ENCODE measurements around the gene CENPU. TPM values are rescaled to one million over a fixed set of nuclear protein-coding genes. Genes with fewer than 3 reads are reported as not detected.

The CENPU gene
- total RNA-seq, 1 donor from 2014 or later: 1.8 TPM

DNA sequence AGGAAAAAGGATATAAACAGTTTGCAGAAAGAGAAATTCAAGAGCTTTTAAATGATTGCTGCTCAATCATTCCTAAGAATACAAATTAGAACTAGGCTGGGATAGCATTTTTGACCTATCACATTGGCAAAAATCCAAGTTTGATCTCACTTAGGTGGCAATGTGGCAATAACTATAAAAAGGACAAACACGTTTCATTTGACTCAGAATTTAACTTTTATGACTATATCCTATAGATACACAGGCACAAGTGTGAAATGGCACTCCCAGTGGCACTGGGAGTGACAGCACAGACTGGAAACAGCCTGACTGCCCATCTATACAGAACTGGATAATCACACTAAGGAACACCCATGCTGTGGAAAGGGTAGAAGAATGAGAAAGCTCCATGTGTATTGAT lies 11.1 kb downstream of the CENPU start:
- no peak for DNase-seq (ENCODE audit: missing footprints)
- no peak for ATAC-seq
- intact Hi-C loops (cut with DNase I): no loop called here

DNA sequence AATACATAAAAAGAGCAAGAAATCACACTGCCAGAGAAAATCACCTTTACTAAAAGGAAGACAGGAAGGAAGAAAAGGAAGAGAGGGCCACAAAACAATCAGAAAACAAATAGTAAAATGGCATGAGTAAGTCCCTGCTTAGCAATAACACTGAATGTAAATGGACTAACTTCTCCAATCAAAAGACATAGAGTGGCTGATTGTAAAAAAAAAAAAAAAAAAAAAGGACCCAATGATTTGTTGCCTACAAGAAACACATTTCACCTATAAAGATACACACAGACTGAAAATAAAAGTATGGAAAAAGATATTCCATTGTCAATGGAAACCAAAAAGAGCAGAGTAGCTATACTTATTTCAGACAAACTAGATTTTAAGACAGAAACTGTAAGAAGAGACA lies 12.6 kb downstream of the CENPU start:
- no peak for DNase-seq (ENCODE audit: missing footprints)
- no peak for ATAC-seq
- intact Hi-C loops (cut with DNase I): no loop called here

DNA sequence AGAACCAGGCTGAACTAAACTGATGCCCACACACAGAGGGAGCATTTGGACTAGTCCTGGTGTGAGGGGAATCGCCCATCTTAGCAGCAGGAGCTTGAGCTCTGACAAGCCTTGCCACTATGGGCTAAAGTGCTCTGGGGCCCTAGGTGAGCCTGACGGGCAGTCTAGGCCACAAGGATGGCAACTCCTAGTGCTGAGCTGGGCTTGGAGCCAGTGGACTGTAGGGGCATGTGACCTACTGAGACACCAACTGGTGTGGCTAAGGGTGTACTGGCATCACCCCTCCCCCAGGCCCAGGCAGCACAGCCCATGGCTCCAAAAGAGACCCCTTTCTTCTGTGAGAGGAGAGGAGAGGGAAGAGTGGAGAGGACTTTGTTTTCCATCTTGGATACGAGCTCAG lies 14.5 kb downstream of the CENPU start:
- DNase-seq (ENCODE audit: missing footprints) (no peak), ATAC-seq (no peak)
- intact Hi-C loops (cut with DNase I): no loop called here

DNA sequence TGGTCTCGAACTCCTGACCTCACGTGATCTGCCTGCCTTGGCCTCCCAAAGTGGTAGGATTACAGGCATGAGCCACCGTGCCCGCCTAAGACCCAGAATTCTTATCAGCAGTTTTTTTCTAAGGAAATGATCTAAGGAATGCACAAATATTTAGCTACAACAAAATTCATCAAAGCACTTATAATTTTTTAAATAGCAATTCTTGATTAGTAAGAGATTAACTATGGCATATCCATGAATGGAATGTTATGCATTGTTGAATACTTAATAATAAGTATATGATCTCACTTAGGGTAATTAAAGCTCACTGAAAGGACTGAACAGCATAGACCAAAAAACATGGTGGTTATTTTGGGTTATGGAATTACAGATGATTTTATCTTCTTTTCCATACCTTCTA lies 18.4 kb downstream of the CENPU start:
- ATAC-seq: no peak
- intact Hi-C loops (cut with DNase I): no loop called here
- DNase-seq (ENCODE audit: missing footprints): no peak

DNA sequence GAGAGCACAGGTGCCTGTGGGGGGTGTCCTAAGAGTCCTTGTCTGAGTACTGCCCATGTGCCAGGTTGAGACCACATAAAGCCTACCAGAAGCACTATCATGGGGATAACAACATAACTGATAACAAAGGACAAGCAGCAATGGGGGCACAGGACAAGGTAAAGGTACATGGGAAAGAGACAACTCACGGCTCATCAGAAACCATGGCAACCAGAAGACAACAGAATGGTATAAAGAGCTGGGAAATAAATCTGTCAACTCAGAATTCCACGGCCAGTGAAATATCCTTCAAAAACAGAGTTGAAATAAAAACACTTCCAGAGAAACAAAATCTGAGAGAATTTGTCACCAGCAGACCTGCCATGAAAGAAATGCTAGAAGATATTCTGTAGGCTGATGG lies 20.0 kb downstream of the CENPU start:
- ATAC-seq (no peak), DNase-seq (ENCODE audit: missing footprints) (no peak)
- intact Hi-C loops (cut with DNase I): no loop called here

DNA sequence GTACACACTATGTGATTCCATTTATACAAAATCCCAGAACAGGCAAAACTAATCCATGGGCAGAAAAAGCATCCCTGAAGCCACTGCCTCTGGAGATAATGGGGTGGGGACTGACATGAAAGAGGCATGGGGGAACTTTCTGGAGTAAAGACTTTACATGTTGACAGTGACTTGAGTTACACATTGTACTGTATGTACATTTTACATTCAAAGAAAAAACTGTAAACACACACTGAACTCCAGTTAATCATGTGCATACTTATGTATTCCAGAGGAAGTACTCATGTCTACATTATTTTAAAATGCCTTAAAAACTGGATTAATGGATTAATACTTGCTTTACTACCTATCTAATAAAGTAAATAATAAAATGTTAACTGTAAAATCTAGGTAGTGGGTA lies 21.6 kb downstream of the CENPU start:
- DNase-seq (ENCODE audit: missing footprints) (no peak), ATAC-seq (no peak)
- intact Hi-C loops (cut with DNase I): no loop called here

DNA sequence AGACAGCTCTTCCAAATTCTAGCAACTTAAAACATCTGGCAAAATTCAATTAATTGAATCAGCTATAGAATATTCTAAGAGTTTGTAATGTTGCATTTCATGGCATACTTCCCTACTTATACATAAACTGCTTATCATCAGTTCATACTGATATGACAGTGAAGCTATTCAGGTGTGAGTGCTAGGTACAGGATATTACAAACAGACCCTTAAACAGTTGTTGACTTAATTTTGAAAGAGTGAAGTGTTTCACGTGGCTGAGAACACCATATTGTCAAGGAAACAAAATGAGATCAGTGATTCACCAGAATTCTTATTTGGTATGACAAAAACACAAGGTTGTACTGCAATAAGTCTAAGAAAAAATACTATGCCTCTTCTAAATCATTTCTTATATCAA lies 27.4 kb downstream of the CENPU start:
- DNase-seq (ENCODE audit: missing footprints) (no peak), ATAC-seq (no peak)
- intact Hi-C loops (cut with DNase I): no loop called here

DNA sequence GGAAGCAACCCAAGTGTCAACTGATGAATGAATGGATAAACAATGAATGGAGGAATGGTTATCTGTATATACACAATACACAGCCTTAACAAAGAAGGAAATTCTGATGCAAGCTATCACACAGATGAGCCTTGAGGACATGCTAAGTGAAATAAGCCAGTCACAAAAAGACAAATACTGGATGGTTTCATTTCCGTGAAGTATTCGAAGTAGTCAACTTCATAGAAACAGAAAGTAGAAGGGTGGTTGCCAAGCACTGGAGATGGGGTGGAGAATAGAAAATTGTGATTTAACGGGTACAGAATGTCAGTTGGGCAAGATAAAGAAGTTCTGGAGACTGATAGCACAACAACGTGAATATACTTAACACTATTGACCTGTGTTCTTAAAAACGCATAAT lies 28.2 kb downstream of the CENPU start:
- DNase-seq (ENCODE audit: missing footprints): no peak
- intact Hi-C loops (cut with DNase I): no loop called here

DNA sequence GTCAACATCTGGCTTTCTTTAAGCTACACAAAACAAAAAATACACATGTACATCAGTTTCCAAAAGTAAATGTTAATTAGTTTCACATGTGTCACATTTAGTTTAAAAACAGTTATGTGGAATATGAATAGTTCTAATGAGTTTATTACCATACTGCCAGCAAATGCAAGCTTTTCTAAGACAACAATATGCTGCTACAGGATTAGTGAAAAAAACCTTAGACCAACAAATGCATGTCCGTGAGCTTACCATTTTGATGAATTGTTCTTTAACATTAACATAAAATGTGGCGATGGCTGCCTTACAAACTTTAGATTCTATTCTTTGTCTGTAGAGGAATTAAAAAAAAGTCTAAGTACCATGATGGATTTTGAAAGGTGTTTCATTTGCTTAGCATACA lies 31.8 kb downstream of the CENPU start:
- ATAC-seq (no peak), DNase-seq (ENCODE audit: missing footprints) (no peak)
- intact Hi-C loops (cut with DNase I): no loop called here

More for the DNA sequence above, 28.2 kb downstream of the CENPU start:
- ATAC-seq: no peak

DNA sequence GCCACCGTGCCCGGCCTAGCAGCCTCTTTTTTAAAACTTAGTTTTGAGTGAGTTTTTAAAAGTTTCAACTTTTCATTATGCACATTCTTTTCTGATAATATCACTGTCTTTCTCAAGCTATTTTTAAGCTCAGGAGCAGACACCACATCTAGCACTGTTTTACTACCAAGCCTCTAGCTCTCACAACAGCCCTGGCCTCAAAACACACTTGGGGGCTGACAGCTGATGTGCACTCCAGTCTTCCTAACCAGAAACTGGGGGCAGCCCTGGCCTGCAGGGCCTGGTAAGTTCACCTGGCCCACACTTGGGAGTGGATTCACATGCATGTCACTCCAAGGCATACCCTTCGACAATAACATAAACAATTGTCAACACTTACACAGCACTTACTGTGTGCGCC lies 34.0 kb downstream of the CENPU start:
- DNase-seq (ENCODE audit: missing footprints) (no peak), ATAC-seq (no peak)
- intact Hi-C loops (cut with DNase I): no loop called here

DNA sequence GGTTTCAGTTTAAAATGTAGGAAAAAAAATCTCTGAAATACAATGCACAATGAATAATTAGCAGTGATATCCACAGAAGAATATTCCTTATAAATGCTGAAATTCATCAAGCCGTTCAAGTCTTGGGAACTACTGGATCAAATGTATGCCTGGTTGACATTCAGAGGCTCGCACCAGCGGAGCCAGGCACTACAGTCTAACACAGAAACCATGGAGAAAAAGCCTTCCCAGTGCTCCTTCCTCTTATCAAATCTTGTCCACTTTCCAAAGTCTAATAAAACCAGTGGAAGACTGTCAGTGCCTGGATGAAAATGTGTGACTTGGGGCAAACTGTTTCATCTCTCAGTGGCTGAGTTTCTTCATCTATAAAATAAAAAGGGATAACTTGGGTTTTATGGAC lies 35.9 kb downstream of the CENPU start:
- no peak for ATAC-seq
- no peak for DNase-seq (ENCODE audit: missing footprints)
- intact Hi-C loops (cut with DNase I): no loop called here

DNA sequence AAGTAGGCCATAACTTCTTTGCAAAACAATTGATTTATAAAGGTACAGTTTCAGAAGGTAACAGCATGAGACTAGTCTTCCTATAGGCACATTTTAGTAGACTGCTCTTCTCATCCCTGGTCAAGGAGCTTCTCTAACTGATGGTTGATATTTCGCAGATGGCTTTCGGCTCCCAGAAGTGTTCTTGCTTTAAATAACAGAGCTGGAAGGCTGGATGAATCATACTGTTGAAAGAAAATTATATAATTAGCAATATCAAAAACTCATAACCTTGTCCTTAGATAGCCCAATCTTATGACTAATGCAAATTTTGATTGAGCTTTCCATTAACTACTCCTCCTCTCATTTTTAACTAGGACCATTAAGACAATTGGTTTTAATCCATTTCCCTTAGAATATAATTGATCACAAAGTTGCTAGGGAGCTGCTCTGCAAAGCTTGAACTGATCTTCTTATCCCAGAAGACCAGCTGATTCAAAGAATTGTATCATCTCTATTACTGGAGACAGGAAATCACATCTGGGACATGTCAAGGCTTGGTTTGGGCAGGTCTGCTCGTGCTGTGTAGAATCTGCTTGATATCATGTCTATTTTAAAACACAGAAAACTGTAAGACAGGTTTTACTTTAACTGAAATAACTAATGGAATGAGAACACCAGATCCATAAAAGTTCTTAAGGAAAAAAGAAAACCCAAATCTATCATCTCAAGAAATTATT lies 38.6 kb downstream of the CENPU start:
- intact Hi-C loops (cut with DNase I): no loop called here
- DNase-seq (ENCODE audit: missing footprints): no peak

DNA sequence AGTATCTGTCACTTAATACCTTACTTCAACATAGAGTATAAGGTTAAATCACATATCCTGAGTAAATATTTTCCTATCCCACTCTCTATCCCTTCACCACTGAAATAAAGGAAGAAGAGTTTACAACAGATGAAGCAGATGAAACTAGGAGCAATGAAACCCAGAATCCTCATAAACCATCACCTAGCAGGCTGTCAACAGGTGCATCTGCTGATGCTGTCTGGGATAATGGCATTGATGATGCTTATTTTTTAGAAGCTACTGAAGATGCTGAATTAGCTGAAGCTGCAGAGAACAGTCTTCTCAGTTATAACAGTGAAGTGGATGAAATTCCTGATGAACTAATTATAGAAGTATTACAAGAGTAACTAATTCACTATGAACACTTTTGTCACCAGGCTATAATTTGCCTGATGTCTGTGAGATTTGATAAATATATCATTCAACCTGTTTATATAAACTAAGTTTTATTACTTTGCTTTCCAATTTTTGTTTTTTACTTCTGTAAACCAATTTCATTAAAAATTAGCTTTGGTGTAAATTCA lies 39.4 kb downstream of the CENPU start:
- ATAC-seq (no peak), DNase-seq (ENCODE audit: missing footprints) (no peak)
- intact Hi-C loops (cut with DNase I): no loop called here

More for the DNA sequence above, 38.6 kb downstream of the CENPU start:
- ATAC-seq: peak; percentile 59

DNA sequence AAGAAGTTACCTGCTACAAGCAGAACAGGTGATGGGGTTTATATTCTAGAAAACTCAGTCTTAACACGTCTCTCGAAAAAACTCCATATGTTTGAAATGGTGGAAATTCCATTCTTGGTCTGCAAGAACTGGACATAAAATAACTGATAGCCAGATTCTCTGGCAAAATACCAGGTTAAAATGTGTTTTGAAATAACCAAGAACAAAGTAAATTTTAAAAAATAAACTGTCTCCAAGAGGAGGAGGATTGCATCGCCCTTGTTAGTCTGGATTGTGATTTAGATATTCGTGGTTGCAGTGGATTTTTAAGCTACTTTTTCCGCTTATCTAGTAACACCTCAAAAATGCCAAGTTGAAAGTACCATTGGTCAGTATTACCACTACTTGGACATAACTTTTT lies 40.8 kb downstream of the CENPU start:
- intact Hi-C loops (cut with DNase I): no loop called here
- ATAC-seq (no peak), DNase-seq (ENCODE audit: missing footprints) (no peak)

DNA sequence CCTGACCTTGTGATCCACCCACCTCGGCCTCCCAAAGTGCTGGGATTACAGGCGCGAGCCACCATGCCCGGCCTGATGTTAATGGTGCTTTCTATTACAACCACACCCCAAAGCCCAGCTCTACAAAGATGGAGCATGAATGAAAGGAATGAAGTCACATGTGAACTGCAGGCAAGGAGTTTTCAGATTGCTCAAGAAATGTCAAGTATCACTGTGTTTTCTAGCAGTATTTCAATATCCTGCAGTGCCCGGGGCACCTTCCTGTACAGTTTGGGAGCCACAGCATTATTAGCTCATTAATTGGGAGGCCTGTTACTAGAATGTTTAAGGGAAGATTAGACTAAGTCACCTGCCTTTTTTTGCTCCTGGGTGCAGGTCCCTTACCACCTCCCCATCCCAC lies 44.2 kb downstream of the CENPU start:
- intact Hi-C loops (cut with DNase I): no loop called here
- ATAC-seq (no peak), DNase-seq (ENCODE audit: missing footprints) (no peak)

DNA sequence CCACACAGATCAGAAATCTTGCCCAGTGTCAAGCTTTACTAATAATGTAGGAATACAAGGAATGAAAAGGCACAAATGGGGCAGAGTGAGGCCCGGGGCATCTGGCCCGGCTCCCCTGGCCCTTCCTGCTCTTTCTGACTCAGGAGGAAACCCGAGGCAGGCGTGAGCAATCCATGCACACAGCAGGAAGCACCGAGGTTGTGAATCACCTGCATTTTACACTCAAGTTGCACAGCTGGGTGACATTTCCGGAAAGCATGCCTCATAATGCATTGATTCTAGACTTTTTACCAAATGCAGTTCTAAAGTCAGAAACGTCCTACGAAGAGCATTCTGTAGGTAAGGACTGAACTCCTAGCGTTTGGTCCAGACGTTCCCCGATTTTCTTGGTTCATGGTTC lies 45.4 kb downstream of the CENPU start:
- DNase-seq (ENCODE audit: missing footprints) (no peak), ATAC-seq (no peak)
- intact Hi-C loops (cut with DNase I): no loop called here

DNA sequence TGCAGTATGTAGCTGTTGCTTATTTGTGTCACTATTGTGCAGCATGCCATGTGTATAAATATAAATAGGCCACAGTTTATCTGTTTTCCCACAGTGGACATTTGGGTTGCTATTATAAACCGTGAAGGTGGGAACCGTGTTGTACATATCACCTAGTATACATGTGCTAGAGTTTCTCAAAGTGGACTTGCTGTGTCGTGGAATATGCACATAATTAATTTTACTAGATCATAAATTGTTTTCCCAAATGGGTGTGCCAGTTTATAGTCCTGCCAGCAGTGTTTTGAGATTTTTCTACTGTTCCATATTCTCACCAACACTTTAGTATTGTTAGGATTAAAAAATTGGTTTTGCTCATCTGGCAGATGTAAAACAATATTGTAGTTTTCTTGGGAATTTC lies 45.9 kb downstream of the CENPU start:
- intact Hi-C loops (cut with DNase I): no loop called here
- no peak for DNase-seq (ENCODE audit: missing footprints)
- ATAC-seq: no peak

DNA sequence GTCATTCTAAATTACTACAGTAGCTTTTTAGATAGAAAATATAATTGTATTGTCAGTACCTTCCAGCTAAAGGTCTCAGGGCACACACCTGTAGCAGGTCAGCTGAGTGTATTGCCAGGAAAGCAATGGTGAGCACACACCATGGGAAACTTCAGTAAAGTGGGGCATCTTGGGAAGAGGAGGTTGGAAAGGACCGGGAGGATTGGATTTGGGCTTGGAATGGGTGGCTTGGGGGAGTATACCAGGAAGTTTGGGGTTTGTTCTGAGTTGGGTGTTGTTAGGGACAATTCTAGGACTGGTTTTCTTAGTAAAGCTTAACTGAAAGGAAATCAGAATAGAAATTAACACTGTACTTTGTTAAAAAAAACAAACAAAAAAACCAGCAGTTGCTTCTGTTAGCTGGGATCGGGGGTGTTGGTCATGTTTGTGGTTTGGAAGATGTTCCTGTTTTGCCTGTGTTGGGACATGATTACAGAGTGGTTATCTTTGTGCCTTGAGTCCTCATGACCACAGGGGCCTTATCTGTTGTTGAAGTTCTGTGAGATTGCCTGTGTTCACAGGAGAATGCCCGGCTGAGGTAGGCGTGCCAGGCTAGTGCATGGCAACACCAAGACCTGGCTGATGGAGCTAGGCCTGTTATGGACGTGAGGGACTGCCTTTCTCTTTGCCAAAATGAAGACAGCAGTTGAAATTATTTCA lies 49.3 kb downstream of the CENPU start:
- ATAC-seq (peak; percentile 37), DNase-seq (ENCODE audit: missing footprints) (no peak)
- intact Hi-C loops (cut with DNase I): no loop called here

DNA sequence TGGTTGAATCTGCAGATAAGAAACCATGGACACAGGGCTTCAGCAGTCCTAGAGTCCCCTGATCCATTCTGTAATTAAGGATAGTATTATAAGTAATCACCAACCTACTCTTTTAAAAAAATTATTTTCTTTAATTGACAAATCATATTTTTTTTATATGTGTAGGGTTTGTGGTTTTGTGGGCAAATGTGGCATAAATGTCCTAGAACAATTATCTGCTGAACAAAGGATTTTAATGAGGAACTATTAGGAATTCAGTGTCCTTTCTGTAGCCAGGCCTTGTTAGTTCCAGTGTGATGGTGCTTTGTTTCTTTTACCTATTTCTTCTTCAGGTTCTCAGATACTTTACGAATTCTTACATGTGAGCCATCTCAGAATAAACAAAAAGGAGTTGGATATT lies 52.0 kb downstream of the CENPU start:
- intact Hi-C loops (cut with DNase I): no loop called here
- DNase-seq (ENCODE audit: missing footprints): no peak
- ATAC-seq: no peak

DNA sequence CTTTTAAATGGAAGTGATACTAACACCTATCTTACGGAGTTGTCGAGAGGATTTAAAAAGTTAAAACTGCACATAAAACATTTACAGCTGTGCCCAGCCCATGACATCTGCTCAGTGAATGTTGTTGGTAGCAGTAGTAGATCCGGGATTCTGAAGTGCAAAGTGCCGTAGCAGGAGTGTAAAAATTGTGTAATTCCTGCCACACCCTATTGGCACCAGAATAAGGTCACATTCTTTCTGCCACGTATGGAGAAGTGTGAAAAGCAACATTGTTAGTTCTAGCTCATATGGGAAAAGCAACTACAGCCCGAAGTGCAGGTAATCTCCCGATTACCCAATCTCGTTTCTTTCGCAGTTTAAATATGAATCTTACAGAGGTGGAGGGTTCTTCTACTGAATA lies 53.2 kb downstream of the CENPU start:
- ATAC-seq: no peak
- DNase-seq (ENCODE audit: missing footprints): no peak
- intact Hi-C loops (cut with DNase I): no loop called here
